GM18520 (cell line): ENCODE results near the gene OR11A1.

Experiments used
- ATAC-seq: cut with Tn5 transposase; IDR thresholded peaks from one replicate; pipeline ENCODE4 v1.9.1; 2021; ENCODE audit not compliant: unreplicated experiment

OR11A1 gene

DNA sequence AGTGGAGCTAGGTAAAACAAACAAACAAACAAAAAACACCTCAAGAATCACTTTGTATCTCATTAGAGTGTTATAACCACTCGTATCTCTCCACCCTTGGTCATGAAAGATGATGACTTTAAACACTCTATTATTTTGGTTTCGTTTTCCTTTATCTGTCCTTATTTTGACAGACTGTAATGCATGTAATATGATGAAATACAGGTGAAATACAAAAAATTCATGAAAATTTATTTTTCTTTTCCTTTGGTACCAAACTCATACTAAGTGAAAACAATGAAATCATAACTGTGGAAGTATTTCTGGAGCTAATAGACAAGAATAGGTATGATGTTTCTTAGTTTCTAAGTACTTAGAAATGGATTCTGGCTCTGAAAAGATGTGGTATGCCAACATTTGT is 57.3 kb downstream of the OR11A1 start:
- ATAC-seq, result no peak

- ATAC-seq, result no peak
Observed at GRCh38 chr6:29395331-29395730, 61.5 kb downstream of the OR11A1 start, which contains the start of gene OR12D2. Gene OR12D2 (plus strand): TSS chr6:29395631. CDS start chr6:29396700, 1,069 bp downstream.

GRCh38 chr6:29388533-29388932 is 68.3 kb downstream of the OR11A1 start:
- ATAC-seq, result no peak

- no peak for ATAC-seq
Observed at GRCh38 chr6:29376003-29376402, 80.9 kb downstream of the OR11A1 start.
